Liver (tissue), 9 donors: ENCODE results near the gene CGB7. TPM values are rescaled to one million over a fixed set of nuclear protein-coding genes. Genes with fewer than 3 reads are reported as not detected.

Experiments
- DNase-seq: peaks from one replicate; pipeline ENCODE4 v3.0.0-alpha.2; 2017; ENCODE audit warnings: low spot score
- H3K27ac ChIP-seq, 2 donors: one replicate each; pipeline ENCODE4 v1.7.0; 2013; ENCODE audit warnings: inconsistent platforms in 2 of 2, low read length in 2 of 2, control low read depth in 1 of 2, low read depth in 1 of 2, mild to moderate bottlenecking in 1 of 2
- H3K27me3 ChIP-seq, 4 donors: one replicate each; pipeline versions ENCODE4 v1.6.1 to v1.7.0; 2013; ENCODE audit warnings: low read length in 3 of 4, inconsistent platforms in 1 of 4, mild to moderate bottlenecking in 1 of 4, moderate library complexity in 1 of 4; ENCODE audit not compliant: control insufficient read depth in 4 of 4, insufficient read depth in 4 of 4
- H3K36me3 ChIP-seq, 4 donors: one replicate each; pipeline versions ENCODE4 v1.6.1 to v1.7.0; 2013; ENCODE audit warnings: low read length in 3 of 4, mild to moderate bottlenecking in 3 of 4, low read depth in 1 of 4, moderate library complexity in 1 of 4; ENCODE audit not compliant: control insufficient read depth in 4 of 4, insufficient read depth in 3 of 4
- H3K4me1 ChIP-seq, 4 donors: one replicate each; pipeline versions ENCODE4 v1.6.1 to v1.7.0; 2013; ENCODE audit warnings: low read length in 3 of 4, mild to moderate bottlenecking in 3 of 4, moderate library complexity in 1 of 4; ENCODE audit not compliant: control insufficient read depth in 4 of 4, insufficient read depth in 4 of 4
- H3K4me3 ChIP-seq, 3 donors: one replicate each; pipeline versions ENCODE4 v1.6.1 to v1.7.0; 2013; ENCODE audit warnings: low read length in 3 of 3, control low read depth in 1 of 3, low read depth in 1 of 3, mild to moderate bottlenecking in 1 of 3
- H3K9ac ChIP-seq, 2 donors: one replicate each; pipeline ENCODE4 v1.7.0; 2013; ENCODE audit warnings: low read length in 2 of 2, mild to moderate bottlenecking in 2 of 2, moderate library complexity in 2 of 2, control low read depth in 1 of 2, low read depth in 1 of 2
- H3K9me3 ChIP-seq, 4 donors: one replicate each; pipeline versions ENCODE4 v1.6.1 to v1.7.0; 2013; ENCODE audit warnings: low read length in 3 of 4; ENCODE audit not compliant: control insufficient read depth in 4 of 4
- ATF3 ChIP-seq: IDR thresholded peaks from 2 replicates; pipeline ENCODE4 v1.6.1; 2016; ENCODE audit warnings: antibody characterized with exemption
- CTCF ChIP-seq: fragments of 150-350 bp; IDR thresholded peaks from 2 replicates; pipeline ENCODE4 v1.5.1; 2017; ENCODE audit warnings: improper control_type of control experiment, low read depth, low read length; ENCODE audit not compliant: missing input control
- EGR1 ChIP-seq, 2 donors: IDR thresholded peaks; 2 replicates each; pipeline ENCODE4 v1.6.1; 2016 to 2018; ENCODE audit warnings: antibody characterized with exemption in 2 of 2, low read depth in 2 of 2
- FOXA1 ChIP-seq: IDR thresholded peaks from 2 replicates; pipeline ENCODE4 v1.6.1; 2016; ENCODE audit warnings: antibody characterized with exemption
- FOXA2 ChIP-seq: IDR thresholded peaks from 2 replicates; pipeline ENCODE4 v1.6.1; 2016; ENCODE audit warnings: antibody characterized with exemption
- GABPA ChIP-seq, 2 donors: IDR thresholded peaks in 1 of 2; conservative IDR thresholded peaks in 1 of 2; 2 replicates each; pipeline ENCODE4 v1.6.1; 2016; ENCODE audit warnings: antibody characterized with exemption in 2 of 2, mild to moderate bottlenecking in 1 of 2, moderate library complexity in 1 of 2
- HNF4A ChIP-seq, 2 donors: conservative IDR thresholded peaks; 2 replicates each; pipeline ENCODE4 v1.6.1; 2016; ENCODE audit warnings: antibody characterized with exemption in 2 of 2, mild to moderate bottlenecking in 2 of 2
- HNF4G ChIP-seq: IDR thresholded peaks from 2 replicates; pipeline ENCODE4 v1.6.1; 2016; ENCODE audit warnings: antibody characterized with exemption
- JUND ChIP-seq, 2 donors: IDR thresholded peaks; 2 replicates each; pipeline ENCODE4 v1.6.1; 2016; ENCODE audit warnings: antibody characterized with exemption in 2 of 2
- NR2F2 ChIP-seq: IDR thresholded peaks from 2 replicates; pipeline ENCODE4 v1.6.1; 2016; ENCODE audit warnings: antibody characterized with exemption
- RAD21 ChIP-seq, 2 donors: IDR thresholded peaks; 2 replicates each; pipeline ENCODE4 v1.6.1; 2016; ENCODE audit warnings: antibody characterized with exemption in 2 of 2, mild to moderate bottlenecking in 2 of 2
- RXRA ChIP-seq, 2 donors: IDR thresholded peaks; 2 replicates each; pipeline ENCODE4 v1.6.1; 2017 to 2018; ENCODE audit warnings: antibody characterized with exemption in 2 of 2, mild to moderate bottlenecking in 1 of 2
- SP1 ChIP-seq: IDR thresholded peaks from 2 replicates; pipeline ENCODE4 v1.6.1; 2018; ENCODE audit warnings: antibody characterized with exemption, mild to moderate bottlenecking
- TAF1 ChIP-seq: conservative IDR thresholded peaks from 2 replicates; pipeline ENCODE4 v1.6.1; 2016; ENCODE audit warnings: antibody characterized with exemption, mild to moderate bottlenecking
- YY1 ChIP-seq: IDR thresholded peaks from 2 replicates; pipeline ENCODE4 v1.6.1; 2016; ENCODE audit warnings: antibody characterized with exemption, mild to moderate bottlenecking
- ZBTB33 ChIP-seq: IDR thresholded peaks from 2 replicates; pipeline ENCODE4 v1.6.1; 2016; ENCODE audit warnings: antibody characterized with exemption
- WGBS: extraction: QIAGEN DNeasy Blood & Tissue Kit; methylation state at CpG from one replicate; pipeline ENCODE4 v1.1.7; 2013; 5-methylcytosine and 5-hydroxymethylcytosine counted together
- polyA plus RNA-seq, 2 donors: library from polyadenylated mRNA; stranded (reverse) in 1 of 2; unstranded in 1 of 2; fragments of 200-250 nt in 1 of 2; fragments of >200 nt in 1 of 2; fragmentation: Nextera tagmentation in 1 of 2; extraction: Ambion mirVana in 1 of 2; gene quantifications; one replicate each; pipeline versions ENCODE4 v1.2.1 to v1.2.3, GENCODE V29; 2013 to 2015
- total RNA-seq, 2 donors: library from RNA; depleted of rRNA; stranded (reverse); fragments of >200 nt; gene quantifications; one replicate each; pipeline ENCODE4 v1.2.3, GENCODE V29; 2014
- TF ChIP-seq, protein P1 (sequence below): IDR thresholded peaks from 2 replicates; pipeline ENCODE4 v1.6.1; 2016; ENCODE audit warnings: antibody characterized with exemption
- TF ChIP-seq, protein P2 (sequence below): IDR thresholded peaks from 2 replicates; pipeline ENCODE4 v1.6.1; 2016; ENCODE audit warnings: antibody characterized with exemption, mild to moderate bottlenecking
- donor health status: healthy.
- donor health status: healthy.
- donor health status: healthy.
- donor health status: healthy.
- donor health status: healthy.

CGB7 gene
- total and polyA plus RNA-seq, 4 donors = not detected

DNA sequence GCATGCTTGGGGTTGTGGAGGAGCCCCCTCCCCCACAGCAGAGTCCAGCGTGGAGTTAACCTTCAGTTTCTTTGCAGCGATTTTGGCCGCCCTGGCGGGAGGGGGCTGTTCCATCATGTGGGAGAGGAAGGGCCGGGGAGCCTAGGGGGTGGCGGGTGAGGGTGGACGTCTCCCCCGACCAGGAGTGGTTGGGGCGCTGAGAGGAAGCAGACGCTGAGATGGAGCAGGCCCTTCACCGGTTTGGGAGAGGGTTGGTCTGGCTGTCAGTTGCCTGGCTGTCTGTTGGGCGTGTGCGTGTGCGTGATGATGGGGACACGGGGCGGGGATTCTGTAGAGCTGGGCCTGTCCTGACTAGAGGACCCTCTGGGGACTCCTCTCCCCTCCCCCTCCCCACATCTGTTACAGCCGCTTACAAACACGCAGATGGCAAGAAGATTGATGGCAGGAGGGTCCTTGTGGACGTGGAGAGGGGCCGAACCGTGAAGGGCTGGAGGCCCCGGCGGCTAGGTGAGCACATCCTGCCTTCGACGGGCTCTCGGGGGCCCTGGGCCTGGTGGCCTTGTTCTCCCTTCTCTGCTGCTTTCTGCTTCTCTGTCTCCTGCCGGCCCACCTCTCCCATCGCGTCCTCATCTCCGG is 46.8 kb upstream of the CGB7 start:
- WGBS = 91% methylated on average over 30 of the region's 30 CpGs
- TF ChIP-seq, protein P1, sequence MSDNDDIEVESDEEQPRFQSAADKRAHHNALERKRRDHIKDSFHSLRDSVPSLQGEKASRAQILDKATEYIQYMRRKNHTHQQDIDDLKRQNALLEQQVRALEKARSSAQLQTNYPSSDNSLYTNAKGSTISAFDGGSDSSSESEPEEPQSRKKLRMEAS = no peak
- TF ChIP-seq JUND (IDR thresholded peaks at IDR 0.05) (no peak), CTCF (no peak), NR2F2 (no peak)
- H3K4me3 ChIP-seq = no peak overlapping the region
- H3K9me3 ChIP-seq = no peaks in the 10 kb centered on the region
- no peak overlapping the region for H3K9ac ChIP-seq
- H3K27ac ChIP-seq = no peak overlapping the region
- H3K4me1 ChIP-seq = peaks cover 0 to 3% (median 0%) of the 10 kb centered on the region in 4 donors
- no peak for DNase-seq
- H3K27me3 ChIP-seq = no peaks in the 10 kb centered on the region
- peaks cover 15 to 77% (median 36%) of the 10 kb centered on the region in 4 donors for H3K36me3 ChIP-seq

GRCh38 chr19:49103331-49104085 is 46.0 kb upstream of the CGB7 start:
- no peak for DNase-seq
- H3K27me3 ChIP-seq = no peaks in the 10 kb centered on the region
- TF ChIP-seq RXRA (IDR thresholded peaks at IDR 0.05) (no peak), FOXA2 (no peak), RAD21 (IDR thresholded peaks at IDR 0.05) (no peak), ATF3 (no peak), JUND (IDR thresholded peaks at IDR 0.05) (no peak), SP1 (no peak), YY1 (no peak), ZBTB33 (no peak), GABPA (IDR thresholded peaks at IDR 0.05 in 1 of 2, conservative IDR thresholded peaks at IDR 0.05 in 1 of 2) (no peak), CTCF (no peak), HNF4A (conservative IDR thresholded peaks at IDR 0.05) (no peak), NR2F2 (no peak), EGR1 (IDR thresholded peaks at IDR 0.05; ENCODE audit: low read depth in 2 of 2) (no peak), TAF1 (no peak), HNF4G (no peak), FOXA1 (no peak)
- TF ChIP-seq, protein P2, sequence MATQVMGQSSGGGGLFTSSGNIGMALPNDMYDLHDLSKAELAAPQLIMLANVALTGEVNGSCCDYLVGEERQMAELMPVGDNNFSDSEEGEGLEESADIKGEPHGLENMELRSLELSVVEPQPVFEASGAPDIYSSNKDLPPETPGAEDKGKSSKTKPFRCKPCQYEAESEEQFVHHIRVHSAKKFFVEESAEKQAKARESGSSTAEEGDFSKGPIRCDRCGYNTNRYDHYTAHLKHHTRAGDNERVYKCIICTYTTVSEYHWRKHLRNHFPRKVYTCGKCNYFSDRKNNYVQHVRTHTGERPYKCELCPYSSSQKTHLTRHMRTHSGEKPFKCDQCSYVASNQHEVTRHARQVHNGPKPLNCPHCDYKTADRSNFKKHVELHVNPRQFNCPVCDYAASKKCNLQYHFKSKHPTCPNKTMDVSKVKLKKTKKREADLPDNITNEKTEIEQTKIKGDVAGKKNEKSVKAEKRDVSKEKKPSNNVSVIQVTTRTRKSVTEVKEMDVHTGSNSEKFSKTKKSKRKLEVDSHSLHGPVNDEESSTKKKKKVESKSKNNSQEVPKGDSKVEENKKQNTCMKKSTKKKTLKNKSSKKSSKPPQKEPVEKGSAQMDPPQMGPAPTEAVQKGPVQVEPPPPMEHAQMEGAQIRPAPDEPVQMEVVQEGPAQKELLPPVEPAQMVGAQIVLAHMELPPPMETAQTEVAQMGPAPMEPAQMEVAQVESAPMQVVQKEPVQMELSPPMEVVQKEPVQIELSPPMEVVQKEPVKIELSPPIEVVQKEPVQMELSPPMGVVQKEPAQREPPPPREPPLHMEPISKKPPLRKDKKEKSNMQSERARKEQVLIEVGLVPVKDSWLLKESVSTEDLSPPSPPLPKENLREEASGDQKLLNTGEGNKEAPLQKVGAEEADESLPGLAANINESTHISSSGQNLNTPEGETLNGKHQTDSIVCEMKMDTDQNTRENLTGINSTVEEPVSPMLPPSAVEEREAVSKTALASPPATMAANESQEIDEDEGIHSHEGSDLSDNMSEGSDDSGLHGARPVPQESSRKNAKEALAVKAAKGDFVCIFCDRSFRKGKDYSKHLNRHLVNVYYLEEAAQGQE = no peak
- TF ChIP-seq, protein P1 = no peak
- H3K36me3 ChIP-seq = peaks cover 15 to 76% (median 37%) of the 10 kb centered on the region in 4 donors
- H3K9me3 ChIP-seq = no peaks in the 10 kb centered on the region
- no peak overlapping the region for H3K4me3 ChIP-seq
- WGBS = 93% methylated on average over 33 of the region's 33 CpGs
- peaks cover 0 to 11% (median 7%) of the 10 kb centered on the region in 4 donors for H3K4me1 ChIP-seq
- no peak overlapping the region for H3K9ac ChIP-seq
- H3K27ac ChIP-seq = no peak overlapping the region
